ENCODE measurements around the gene DRICH1.
"Not testable (repeated sequence)": the region's sequence is repeated elsewhere in the genome, so short reads cannot be mapped to it uniquely, and the experiment has no call there.

DRICH1 gene

DNA sequence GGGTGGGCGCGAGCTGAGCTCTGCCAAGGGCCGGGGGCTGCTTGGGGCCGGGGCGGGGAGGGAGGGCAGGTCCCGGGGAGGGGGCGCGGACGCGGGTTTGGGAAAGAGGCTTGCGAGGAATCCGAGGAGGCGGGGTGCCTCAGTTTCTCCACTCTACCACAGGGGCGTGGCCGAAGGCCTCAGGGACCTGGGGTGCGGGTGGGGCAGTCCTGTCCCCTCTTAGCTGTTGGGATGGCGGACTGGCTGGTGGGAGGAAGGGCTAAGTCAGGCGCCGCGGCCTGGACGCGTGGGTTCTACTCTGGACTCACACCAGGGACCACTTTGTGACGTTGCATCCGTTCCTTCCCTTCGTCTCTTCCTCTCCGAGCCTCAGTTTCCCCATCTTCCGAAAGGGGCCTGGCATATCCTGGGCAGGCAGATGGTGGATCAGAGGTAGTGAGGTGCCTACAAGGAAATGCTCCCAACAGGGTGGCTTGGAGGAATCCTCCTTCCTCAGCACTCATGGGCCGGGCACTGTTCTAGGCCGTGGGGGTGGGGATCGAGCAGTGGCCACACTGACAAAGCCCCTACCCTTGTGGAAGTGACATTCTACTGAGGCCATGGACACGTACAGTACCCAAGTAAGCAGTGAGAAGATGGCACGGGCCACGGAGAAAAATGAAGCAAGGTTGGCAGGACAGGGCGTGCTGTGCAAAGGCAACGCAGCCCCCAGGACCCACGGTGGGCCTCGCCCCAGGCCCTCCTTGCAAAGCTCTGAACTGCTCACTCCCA lies 65.2 kb downstream of the DRICH1 start:
- no peak for DNase-seq (ENCODE audit: low read depth)

GRCh38 chr22:23565915-23566704 lies 66.0 kb downstream of the DRICH1 start:
- DNase-seq (ENCODE audit: low read depth): no peak

DNA sequence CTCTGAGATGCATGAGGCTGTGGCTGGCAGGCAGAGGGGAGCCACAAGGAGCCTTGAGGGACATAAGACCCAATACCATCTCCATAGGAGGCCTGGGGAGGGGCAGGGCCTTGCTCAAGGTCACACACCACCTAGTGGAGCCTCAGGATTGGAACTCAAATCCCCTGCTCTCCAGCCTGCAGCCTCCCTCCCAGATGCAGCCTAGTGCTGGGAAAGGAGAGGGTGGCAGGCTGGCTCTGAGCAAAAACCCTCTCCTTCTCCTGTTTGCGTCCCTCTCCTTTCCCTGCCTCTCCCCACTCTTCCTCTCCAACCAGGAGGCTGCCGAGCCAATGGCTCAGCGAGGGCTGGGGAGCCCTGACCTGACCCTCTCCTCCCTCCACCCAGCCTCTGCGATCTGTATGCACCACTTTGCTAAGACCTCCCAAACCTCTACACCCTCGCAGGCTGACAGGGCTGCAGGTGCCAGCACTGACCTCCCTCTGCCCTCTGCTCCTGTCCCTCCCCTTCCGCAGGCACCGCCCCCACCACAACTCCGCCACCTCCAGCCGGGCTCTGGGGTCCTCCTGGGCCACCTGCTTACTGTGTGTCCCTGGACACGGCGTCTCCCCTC lies 66.7 kb downstream of the DRICH1 start:
- no peak for DNase-seq (ENCODE audit: low read depth)

- no peak for DNase-seq (ENCODE audit: low read depth)
Observed at GRCh38 chr22:23564276-23564675, 67.8 kb downstream of the DRICH1 start.

- no peak for DNase-seq (ENCODE audit: low read depth)
Observed at GRCh38 chr22:23563111-23563510, 69.0 kb downstream of the DRICH1 start.

DNA sequence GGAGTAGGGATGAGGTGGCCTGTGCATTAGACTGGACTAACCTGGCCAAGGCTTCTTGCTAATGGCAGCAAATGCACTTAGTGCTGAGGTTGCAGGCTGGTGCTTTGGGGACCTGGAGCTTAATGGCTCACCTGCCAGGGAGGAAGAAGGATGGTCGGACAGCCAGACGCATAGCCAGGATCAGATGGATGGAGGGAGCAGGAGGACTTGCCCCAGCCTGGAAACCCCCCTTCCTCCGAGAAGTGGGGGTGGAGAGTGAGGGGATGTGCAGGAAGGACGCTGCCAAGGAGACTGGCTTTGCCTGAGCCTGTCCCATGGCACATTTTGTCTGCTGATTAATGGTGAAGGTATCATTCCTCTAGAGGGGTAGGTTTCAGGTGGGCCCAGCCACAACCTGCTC lies 69.9 kb downstream of the DRICH1 start:
- DNase-seq (ENCODE audit: low read depth): no peak

DNA sequence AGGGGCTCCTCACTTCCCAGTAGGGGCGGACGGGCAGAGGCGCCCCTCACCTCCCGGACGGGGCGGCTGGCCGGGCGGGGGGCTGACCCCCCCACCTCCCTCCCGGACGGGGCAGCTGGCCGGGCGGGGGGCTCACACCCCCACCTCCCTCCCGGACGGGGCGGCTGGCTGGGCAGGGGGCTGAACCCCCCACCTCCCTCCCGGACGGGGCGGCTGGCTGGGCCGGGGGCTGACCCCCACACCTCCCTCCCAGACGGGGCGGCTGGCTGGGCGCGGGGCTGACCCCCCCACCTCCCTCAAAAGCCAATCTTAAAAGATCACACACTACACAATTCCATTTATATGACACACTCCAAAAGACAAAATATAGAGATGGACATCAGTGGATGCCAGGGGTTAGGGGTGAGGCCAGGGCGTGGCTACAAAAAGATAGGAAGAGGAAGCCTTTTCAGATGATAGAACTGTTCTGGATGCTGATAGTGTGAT lies 71.1 kb downstream of the DRICH1 start:
- not testable (repeated sequence) for DNase-seq (ENCODE audit: low read depth)

DNA sequence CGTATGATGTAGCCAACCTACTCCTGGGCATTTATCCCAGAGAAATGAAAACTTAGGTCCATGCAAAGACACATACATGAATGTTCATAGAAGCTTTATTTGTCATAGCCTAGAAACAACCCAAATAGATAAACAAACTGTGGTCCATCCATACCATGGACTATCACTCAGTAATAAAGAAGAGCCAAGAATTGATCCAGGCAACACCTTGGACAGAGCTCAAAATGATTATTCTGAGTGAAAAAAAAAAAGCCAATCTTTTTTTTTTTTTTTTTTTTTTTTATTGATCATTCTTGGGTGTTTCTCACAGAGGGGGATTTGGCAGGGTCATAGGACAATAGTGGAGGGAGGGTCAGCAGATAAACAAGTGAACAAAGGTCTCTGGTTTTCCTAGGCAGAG lies 71.9 kb downstream of the DRICH1 start:
- not testable (repeated sequence) for DNase-seq (ENCODE audit: low read depth)
